ENCODE measurements around the gene CXCR6.

The CXCR6 gene

DNA sequence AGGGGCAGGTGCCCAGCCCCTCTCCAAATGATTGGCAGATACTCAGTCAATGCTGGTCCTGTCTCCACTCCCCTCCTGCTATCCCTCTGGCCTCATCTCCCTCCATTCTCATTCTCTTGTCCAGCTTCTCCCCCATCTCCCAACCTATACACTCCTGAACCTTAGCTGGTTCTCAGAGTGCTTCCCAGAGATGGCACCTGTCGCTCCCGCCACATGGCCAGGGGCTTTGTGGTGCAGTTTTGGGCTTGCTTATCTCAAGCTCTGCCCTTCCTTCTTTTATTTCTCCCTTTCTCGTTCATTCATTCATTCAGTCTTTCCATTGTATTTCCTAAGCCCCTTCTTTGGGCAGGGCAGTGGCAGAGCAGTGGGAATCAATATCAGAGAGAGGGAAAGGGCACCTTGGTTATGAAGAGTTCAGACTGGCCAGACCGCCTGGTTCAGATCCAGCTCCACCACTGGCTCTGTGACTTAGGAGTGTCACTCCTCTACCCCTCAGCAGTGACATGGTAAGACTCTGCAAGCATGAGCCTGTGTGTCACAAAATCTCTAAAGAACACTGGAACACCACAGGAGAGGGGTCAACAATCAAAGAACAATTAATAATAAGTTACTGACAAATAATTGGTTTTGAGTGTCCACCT is 20.2 kb upstream of the CXCR6 start:
- DNase-seq: no peak

DNA sequence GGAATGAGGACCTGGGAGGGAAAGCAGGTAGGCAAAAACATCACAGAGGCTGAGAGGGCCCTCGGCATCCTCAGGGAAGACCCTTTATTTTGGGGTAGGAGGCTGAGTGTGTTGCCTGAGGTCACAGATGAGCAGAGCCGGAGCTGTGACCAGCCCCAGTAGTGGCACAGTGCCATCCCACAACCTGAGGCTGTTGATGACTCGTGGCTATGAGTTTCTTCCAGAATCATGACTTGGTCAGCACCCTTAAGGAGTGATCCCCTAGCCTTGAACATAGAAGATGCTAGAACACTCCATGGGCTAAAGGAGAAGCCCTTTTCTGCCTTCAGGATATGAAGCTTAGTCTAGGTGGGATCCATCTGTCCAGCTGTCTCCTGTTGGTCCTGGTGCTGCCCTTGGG is 19.5 kb upstream of the CXCR6 start:
- no peak for DNase-seq

DNA sequence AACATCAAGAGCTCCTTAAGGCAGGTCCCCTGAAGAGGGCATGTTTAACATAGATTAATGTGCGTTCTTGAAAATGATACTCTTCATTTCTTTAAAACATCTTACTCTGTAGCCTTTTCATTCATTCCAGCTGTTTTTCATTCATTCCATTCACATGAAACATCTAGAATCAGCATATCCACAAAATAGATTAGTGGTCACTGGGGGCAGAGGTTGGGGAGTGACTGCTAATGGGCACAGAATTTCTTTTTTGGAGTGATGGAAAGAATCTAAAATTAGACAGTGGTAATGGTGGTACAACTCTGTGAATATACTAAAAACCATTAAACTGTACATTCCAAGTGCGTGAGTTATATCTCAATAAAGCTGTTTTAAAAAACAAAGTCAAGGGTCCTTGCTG is 15.4 kb upstream of the CXCR6 start:
- no peak for DNase-seq

DNA sequence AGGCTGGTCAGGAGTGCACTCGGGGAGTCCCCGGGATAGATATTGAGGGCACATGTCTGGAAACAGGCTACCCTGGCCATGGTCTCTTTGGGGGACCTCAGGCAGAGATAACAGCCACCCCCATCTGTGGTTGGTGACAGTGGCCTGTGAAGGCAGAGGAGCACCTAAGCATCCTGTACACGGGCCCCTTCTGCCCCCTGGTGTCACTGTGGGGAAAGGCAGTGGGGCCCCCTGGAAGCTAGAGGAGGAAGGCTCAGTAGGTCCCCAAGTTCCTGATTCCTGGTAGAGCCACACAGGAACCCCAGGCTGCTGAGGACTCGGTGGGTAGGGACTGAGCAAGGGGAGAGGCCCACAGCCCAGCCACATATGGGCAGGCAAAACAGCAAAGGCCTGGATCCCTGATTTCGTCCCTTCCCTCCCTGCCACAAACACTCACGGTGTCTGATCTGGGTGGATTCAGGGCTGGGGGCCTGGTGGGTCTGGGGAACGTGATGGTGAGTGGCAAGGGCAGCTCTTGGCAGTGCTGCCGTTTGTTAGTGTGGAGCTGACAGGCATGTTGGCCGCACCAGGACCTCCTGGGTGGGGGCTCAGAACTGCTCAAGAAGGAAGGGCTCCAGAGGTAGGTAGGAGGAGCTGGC is 14.1 kb upstream of the CXCR6 start:
- DNase-seq: peak in 1 of 2 experiments; percentile 21

DNA sequence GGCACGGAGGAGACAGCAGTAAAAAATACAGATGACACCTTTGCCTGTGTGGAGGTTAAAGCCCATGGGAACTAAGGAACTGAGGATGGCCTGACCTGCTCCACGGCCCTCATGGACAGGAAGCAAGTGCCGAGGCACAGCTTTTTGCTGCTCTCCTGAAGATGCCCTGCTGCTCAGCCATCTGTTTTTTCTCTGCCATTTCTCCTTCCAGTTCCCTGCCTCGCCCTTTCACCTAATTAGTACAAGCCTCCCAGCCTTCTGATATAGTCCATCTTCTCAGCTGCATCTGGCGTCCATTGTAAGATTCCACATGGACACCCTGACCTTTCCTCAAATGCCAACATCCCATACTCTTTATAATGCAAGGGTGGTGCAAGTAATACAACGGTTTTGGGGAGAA is 11.8 kb upstream of the CXCR6 start:
- no peak for DNase-seq

DNA sequence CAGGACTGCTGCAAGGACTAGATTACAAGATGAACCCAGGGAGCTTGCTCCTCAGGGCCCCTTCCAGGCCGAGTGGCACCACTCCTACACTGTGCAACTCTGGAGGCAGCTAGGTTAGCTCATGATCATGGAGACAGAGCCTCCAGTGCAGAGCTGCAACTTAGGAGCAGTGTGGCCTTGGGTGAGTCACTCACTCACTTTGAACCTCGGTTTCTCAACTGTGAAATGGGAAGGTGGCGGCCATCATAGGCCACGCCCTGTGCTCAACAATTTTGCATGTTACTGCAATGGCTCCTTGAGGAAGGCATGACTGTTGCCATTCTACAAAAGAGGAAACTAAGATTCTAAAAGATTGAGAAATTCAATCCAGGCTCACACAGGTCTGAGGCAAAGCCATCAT is 11.2 kb upstream of the CXCR6 start:
- no peak for DNase-seq

DNA sequence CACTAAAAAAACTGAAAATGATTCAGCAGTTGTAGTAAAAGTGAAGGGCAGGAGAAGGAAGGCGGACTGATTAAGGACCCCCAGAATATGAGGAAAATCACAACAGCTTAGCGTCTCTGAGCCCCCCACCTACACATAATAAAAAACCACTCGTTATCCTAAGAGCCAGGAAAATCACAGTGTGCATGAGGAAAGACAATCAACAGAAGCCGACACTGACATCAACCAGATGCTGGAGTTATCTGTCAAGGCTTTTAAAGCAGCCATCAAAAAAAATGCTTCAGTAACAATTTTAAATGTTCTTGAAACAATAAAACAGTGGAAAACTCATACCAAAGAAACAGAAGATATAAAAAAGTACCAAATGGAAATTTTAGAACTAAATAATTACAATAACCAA is 9.7 kb upstream of the CXCR6 start:
- no peak for DNase-seq

DNA sequence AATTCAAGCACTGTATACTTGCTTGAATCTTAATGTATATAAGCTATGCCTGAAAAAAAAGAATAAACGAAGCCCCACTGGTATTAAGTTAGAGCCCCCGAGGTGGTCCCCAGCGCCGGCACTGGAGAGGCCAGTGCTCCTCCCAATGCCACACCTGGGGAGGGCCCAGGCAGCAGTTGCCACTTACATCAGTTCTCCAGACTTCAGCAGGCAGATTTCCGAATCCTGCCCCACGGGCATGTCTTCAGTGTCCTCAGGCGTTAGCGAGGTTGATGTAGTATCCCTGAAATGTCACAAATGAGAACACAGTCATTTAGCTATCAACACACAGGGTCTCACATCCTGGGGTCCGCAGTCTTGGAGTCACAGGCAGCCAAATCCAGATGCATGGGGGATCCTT is 7.0 kb upstream of the CXCR6 start:
- DNase-seq: no peak

DNA sequence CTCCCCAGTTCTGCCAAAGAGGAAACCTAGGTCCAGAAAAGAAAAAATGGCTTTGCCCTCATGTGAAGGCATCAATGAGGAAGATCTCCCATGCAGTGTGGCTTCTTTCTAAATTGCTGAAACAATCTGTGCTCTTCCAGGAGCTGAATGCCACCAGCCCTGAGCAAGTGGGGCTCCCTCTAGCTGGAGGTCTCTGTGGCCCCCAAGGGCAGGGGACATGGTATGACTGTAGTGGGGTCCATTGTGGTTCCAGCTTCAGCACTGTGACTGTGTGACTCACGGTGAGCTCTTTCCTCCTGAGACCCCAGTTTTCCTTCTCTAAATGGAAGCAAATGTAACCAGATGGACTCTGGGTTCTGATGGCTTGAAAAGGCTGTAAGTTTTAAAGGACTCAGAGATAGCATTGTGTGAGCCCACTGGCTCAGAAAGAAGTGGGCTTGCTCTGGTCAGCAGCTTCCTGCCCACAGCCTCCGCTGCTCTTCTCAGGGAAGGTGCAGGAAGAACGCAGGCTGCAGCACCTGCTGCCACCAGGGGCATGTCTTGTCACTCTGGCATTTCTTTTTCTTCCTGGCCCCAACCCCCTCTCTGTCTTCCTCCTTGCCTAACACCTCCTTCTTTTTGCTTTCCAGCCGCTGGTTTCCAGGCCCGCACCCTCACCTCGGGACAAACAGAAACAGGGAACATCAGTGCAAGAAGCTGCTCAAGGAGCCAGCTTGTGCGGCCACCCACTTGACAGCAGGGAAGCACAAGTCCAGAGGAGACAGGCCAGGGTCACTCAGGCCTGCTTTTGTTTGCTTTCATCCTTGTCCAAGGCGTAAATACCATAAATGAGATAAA is 5.8 kb upstream of the CXCR6 start:
- no peak for DNase-seq

DNA sequence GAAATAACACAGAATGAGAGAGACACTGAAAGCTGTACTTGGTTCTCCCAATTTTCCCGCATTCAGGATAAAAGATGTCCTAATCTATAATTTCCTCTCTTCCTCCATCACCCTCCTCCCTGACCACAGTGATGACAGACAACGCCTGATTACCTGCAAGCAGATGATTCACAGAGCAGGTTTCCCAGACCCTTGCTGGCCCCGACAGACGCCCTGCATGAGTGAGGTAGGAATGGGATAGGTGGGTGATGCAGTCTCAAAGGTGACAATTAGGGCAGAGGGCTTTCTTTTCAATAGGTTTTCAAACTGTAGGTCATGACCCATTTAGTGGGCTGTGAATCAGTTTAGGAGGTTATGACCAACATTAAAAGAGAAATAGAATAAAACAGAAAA is 5.2 kb upstream of the CXCR6 start:
- DNase-seq: no peak

DNA sequence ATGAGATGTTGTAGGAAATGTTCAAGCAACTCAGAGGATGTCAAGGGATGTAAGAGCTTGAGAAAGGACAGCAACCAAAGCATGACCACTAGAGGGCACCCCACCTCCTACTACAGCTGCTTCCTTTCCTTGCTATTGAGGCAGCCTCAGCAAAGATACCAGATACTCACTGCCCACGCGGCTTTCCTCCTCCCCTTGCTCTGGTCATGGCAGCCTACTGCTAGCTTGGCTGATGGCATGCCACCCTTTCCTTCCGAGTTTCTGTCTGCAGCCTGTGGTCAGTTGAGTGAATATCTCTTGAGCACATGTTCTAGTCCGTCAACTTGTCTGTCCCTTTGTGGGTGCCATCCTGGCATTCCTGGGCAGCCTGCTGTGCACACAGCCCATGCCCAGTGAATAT is 4.4 kb upstream of the CXCR6 start:
- DNase-seq: peak; percentile 48 to 89

DNA sequence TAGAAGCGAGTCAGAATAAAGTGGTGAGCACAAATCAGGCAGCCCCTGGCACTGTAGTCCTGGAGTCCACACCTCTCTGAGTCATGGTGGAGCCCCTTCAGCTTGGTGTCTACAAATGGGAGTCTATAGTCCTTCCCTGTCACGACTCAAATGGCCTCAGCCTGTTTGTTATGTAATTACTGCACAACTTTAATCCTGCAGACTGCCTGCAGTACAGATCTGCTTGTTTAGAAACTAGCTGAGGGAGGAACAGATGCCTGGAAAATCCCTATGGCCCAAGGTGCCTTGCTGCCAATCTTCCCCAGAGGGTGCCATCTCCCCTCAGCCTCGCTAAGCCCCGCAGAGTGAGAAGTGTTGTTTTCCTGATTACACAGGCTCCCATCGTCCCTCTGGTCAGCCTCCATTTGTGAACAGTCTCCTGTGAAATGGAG is 3.9 kb upstream of the CXCR6 start:
- DNase-seq: no peak

DNA sequence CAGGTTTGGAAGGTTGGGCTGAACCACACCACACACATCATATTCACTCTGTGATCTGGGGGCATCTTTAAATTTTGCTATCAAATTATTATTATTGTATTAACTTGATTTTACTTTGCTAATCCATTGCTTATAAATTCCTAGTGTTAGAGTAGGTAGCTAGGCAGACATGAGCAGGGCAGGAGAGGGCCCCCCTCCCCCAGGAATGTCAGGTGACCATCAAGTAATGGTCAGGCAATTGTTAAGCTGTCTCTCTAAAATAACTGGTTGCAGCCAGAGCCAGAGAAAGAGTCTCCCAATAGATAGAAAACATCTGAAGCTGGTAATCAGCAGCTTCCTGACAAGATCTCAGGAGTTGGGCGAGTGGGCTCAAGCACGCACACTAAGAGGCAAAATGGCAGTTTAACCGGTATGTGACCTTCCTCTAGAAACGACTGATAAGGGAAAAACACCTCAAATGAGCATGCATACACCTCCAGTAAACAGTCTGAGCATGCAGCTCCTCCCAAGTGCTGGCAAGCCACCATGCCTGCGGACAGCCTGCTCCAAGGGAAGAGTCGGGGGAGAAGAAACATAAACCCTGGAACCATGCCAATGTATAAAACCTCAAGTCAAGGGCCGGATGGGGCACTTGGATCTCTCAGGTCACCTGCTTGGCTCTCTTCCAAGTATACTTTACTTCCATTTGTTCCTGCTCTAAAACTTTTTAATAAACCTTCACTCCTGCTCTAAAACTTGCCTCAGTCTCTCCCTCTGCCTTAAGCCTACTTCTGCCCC is 3.1 kb upstream of the CXCR6 start:
- no peak for DNase-seq

DNA sequence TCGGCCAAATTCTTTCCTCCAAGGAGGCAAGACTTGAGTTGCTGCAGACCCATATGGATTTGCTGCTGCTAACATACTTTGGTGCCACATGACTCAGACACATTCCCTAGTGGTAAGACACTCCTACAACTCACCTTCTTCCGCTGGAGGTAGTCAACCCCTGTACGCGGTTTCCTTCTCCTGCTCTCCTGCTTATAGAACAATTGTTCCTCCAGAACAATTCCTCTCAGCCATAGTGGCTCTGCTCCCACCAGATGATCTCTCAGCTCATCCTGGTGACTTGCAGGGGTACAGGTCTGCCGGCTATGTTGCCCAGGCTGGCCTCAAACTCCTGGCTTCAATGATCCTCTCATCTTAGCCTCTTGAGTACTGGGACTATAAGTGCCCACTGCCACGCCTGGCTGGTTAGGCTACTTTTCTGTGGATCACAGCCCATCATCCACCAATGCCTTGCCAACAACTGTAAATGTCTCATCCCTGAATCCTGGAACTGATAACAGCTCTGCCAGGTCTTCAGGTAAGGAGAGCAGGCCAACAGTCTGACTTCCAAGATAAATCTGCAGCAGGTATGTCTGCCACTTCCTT is 2.4 kb upstream of the CXCR6 start:
- DNase-seq: no peak

DNA sequence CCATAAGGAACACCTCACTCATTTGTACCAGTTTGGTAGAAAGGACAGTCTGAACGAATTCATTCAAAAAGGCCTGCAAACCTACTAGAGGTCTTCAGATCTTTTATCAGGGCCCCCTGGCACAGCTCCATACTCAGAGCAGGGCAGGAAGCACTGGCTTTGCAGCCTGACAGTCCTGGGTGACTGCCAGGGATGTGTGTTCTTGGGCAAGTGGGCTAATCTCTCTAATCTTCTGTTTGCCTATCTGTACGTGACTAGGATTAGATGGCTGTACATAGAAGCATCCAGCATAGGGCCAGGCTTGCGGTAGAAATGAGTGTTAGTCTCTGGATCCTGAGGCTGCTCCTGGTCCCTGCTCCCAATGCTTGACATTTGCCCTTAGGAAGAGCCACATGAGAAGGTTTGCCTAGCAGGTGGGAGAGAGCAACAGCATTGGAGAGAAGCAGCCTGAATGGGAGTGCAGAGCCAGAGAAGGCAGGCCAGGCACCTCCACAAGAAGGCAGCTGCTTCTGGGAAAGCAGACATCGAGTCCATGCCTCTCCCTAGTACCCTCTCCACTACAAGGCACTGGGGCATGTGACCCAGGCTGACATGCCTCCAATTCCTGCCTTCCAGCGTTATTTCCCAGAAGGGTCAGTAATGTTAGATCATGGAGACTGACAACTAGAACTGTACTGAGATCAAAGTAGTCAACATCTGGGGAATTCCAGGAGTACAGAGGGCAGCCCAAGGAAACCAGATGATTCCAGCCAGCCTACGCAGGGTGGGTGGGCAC is 1.0 kb upstream of the CXCR6 start:
- no peak for DNase-seq

DNA sequence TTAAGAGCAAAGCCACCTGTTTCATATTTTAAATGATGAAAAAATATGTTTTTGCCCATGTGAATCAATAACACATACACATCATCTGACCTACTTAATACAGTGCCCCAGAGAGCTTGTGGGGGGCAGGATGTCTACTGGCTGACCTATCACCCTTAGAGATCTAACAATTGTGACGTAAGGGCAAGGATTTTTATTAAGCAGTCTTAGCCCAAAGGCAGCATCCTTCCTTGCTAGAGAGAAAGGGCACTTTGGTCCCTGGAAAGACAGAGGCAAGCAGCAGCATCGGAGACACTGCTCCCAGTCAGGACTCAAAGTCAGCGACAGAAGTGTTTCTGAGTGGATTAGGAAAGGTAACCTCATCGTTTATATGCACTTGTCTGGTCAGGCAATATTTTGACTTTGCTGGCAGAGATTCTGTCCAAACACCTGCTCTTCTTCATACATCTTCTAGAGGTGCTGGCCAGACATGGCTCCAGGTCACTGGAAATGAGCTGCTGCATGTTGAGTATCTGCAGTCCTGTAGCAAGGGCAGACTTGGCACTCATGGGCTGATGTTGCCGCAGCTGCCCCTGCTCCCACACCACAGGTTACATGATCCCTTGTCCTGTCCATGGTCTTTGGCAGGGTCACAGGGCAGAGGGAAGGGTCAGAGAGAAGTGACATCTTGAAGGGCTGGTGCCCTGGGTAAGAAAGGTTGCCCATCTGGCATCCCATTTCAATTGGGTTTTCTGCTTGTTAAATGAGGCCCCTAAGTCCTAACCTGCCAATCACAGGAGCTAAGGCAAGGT is 1.8 kb downstream of the CXCR6 start:
- DNase-seq: no peak

DNA sequence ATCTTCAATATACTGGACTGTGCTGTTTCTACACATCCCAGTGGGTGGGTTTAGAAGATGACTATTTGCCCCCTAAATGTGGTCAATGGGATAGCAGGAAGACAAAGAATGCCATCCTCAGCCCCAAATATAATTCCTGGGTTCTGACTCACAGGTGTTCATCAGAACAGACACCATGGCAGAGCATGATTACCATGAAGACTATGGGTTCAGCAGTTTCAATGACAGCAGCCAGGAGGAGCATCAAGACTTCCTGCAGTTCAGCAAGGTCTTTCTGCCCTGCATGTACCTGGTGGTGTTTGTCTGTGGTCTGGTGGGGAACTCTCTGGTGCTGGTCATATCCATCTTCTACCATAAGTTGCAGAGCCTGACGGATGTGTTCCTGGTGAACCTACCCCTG is 3.0 kb downstream of the CXCR6 start:
- no peak for DNase-seq

DNA sequence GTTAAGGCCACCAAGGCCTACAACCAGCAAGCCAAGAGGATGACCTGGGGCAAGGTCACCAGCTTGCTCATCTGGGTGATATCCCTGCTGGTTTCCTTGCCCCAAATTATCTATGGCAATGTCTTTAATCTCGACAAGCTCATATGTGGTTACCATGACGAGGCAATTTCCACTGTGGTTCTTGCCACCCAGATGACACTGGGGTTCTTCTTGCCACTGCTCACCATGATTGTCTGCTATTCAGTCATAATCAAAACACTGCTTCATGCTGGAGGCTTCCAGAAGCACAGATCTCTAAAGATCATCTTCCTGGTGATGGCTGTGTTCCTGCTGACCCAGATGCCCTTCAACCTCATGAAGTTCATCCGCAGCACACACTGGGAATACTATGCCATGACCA is 3.6 kb downstream of the CXCR6 start:
- no peak for DNase-seq

DNA sequence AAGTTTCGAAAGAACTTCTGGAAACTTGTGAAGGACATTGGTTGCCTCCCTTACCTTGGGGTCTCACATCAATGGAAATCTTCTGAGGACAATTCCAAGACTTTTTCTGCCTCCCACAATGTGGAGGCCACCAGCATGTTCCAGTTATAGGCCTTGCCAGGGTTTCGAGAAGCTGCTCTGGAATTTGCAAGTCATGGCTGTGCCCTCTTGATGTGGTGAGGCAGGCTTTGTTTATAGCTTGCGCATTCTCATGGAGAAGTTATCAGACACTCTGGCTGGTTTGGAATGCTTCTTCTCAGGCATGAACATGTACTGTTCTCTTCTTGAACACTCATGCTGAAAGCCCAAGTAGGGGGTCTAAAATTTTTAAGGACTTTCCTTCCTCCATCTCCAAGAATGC is 4.1 kb downstream of the CXCR6 start:
- no peak for DNase-seq

DNA sequence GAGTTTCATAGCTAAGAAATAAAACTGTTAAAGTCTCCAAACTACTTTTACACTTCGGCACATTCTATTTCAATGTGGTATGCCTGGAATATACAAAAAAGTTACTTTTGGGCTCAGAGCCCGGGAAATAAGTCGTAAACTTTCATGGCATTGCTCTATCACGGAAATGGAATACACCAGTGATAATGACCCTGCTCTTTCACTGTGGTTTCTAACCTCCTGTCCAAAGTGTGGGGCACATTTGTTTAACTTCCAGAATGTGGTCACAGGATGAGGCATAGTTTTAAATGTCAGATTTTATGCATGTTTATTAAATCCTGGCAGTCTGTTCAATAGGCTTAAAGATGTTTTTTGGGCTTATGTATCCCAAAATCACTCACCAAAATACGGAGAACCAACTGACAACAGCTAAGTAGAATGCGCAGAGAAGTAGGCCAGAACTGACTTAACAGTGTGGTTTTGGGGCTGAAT is 5.1 kb downstream of the CXCR6 start:
- DNase-seq: no peak

DNA sequence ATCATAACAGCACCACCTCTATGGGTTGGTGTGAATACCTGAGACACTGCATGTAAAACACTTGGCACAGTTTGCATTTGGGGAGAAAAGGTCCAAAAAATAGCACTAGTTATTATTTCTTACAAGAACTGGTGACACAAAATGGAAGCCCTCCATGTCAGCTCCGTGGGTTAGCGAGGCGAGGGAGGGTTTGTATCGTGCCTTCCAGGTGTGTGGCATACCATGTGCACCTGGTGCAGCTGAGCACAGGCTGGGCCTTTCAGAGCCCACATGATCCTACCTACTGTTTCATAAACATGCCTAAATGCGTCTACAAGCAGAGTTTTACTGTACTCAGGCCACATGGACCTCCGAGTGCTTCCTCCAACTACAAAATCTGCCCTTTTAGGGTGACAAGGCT is 5.6 kb downstream of the CXCR6 start:
- DNase-seq: no peak
